Measurements from ENCODE around the gene ATP6V0C. TPM values are rescaled to one million over a fixed set of nuclear protein-coding genes. Genes with fewer than 3 reads are reported as not detected.

The ATP6V0C gene
- total and polyA plus RNA-seq, 4 donors = 17.6 to 132 (median 60.6) TPM

DNA sequence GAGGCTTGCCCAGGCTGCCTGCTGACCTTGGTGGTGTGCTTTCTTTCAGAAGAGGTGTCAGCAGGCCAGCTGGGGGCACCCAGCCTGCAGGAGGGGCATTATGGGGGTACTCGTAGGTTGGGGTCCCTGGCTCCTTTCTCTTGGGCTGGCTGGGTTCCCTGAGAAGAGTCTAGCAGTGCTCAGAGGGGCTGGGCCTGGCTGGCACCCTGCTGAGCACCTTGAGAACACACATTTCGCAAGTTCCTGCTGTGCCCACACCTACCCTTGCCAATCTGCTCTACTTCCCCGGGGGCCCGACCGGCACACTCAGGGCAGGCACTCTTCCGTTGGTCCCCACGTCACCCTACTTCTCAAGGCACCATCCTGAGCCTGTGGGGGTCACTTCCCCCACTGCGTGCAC is 12.4 kb downstream of the ATP6V0C start:
- Histone ChIP-seq H3K27ac (ENCODE audit: low read depth in 1 of 2, low read length in 2 of 2) (no peak overlapping the region), H3K4me1 (ENCODE audit: control insufficient read depth in 4 of 4, insufficient read depth in 4 of 4, low read length in 3 of 4) (peaks cover 16 to 49% (median 40%) of the 10 kb centered on the region in 4 donors), H3K36me3 (ENCODE audit: control insufficient read depth in 4 of 4, insufficient read depth in 3 of 4, low read depth in 1 of 4, low read length in 3 of 4) (peaks cover 0 to 8% (median 1%) of the 10 kb centered on the region in 4 donors), H3K4me3 (ENCODE audit: low read depth in 1 of 3, low read length in 3 of 3) (no peak overlapping the region), H3K9me3 (ENCODE audit: control insufficient read depth in 4 of 4, low read length in 3 of 4) (no peaks in the 10 kb centered on the region), H3K9ac (ENCODE audit: low read depth in 1 of 2, low read length in 2 of 2) (no peak overlapping the region), H3K27me3 (ENCODE audit: control insufficient read depth in 4 of 4, insufficient read depth in 4 of 4, low read length in 3 of 4) (no peaks in the 10 kb centered on the region)
- no peak for TF ChIP-seq FOXA2 (IDR thresholded peaks at IDR 0.05)
- no peak for TF ChIP-seq YY1 (IDR thresholded peaks at IDR 0.05)
- no peak for TF ChIP-seq NR2F2 (IDR thresholded peaks at IDR 0.05)
- TF ChIP-seq SP1 (IDR thresholded peaks at IDR 0.05) = no peak
- TF ChIP-seq, protein P1, sequence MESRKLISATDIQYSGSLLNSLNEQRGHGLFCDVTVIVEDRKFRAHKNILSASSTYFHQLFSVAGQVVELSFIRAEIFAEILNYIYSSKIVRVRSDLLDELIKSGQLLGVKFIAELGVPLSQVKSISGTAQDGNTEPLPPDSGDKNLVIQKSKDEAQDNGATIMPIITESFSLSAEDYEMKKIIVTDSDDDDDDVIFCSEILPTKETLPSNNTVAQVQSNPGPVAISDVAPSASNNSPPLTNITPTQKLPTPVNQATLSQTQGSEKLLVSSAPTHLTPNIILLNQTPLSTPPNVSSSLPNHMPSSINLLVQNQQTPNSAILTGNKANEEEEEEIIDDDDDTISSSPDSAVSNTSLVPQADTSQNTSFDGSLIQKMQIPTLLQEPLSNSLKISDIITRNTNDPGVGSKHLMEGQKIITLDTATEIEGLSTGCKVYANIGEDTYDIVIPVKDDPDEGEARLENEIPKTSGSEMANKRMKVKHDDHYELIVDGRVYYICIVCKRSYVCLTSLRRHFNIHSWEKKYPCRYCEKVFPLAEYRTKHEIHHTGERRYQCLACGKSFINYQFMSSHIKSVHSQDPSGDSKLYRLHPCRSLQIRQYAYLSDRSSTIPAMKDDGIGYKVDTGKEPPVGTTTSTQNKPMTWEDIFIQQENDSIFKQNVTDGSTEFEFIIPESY (IDR thresholded peaks at IDR 0.05) = no peak
- no peak for TF ChIP-seq HNF4A (conservative IDR thresholded peaks at IDR 0.05)
- no peak for TF ChIP-seq HNF4G (IDR thresholded peaks at IDR 0.05)
- no peak for TF ChIP-seq RXRA (IDR thresholded peaks at IDR 0.05)
- TF ChIP-seq JUND (IDR thresholded peaks at IDR 0.05) = no peak
- DNase-seq (ENCODE audit: low spot score) = no peak
- 85% methylated on average over 8 of the region's 8 CpGs for WGBS

DNA sequence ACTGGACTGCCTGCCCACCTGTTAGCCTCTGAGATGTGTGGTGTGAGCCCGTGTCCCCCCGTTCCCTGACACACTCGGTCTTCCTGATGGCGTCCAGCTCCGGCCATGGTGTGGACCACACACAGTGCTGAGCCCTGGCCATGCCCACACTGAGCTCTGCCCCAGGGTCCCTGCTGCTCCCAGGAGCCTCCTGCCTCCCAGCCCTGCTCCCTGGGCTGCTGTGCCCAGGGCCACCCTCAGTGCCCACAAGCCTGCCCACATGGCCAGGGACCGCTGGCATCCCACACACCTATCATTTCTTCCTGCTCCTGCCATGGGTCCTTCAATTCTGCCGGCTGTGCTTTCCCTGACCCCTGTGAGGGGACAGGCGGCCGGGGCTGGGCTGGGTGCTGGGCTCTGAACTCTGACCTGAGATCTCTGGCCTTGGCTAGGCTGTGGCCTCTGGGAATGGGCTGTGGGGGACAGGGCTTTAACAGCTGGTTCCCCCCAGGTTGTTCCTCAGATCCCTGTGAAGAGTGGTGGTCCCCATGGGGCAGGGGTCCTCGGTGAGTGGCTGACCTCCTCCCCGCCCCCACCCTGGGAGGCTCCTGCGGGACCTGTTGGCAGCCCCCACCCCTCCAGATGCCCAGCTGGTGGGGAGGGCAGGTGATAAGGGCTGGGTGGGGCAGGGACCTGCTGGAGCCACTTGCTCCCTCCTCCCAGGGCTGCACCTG is 13.5 kb downstream of the ATP6V0C start:
- Histone ChIP-seq H3K27ac (ENCODE audit: low read depth in 1 of 2, low read length in 2 of 2) (no peak overlapping the region), H3K9me3 (ENCODE audit: control insufficient read depth in 4 of 4, low read length in 3 of 4) (no peaks in the 10 kb centered on the region), H3K36me3 (ENCODE audit: control insufficient read depth in 4 of 4, insufficient read depth in 3 of 4, low read depth in 1 of 4, low read length in 3 of 4) (peaks cover 0 to 8% (median 1%) of the 10 kb centered on the region in 4 donors), H3K4me3 (ENCODE audit: low read depth in 1 of 3, low read length in 3 of 3) (no peak overlapping the region), H3K4me1 (ENCODE audit: control insufficient read depth in 4 of 4, insufficient read depth in 4 of 4, low read length in 3 of 4) (peaks cover 21 to 51% (median 39%) of the 10 kb centered on the region in 4 donors), H3K27me3 (ENCODE audit: control insufficient read depth in 4 of 4, insufficient read depth in 4 of 4, low read length in 3 of 4) (no peaks in the 10 kb centered on the region), H3K9ac (ENCODE audit: low read depth in 1 of 2, low read length in 2 of 2) (no peak overlapping the region)
- DNase-seq (ENCODE audit: low spot score) = peak; percentile 39
- TF ChIP-seq RXRA (IDR thresholded peaks at IDR 0.05) = peak in 1 of 2 donors; percentile 11
- TF ChIP-seq, protein P2, sequence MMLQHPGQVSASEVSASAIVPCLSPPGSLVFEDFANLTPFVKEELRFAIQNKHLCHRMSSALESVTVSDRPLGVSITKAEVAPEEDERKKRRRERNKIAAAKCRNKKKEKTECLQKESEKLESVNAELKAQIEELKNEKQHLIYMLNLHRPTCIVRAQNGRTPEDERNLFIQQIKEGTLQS (IDR thresholded peaks at IDR 0.05) = no peak
- WGBS = 68% methylated on average over 12 of the region's 12 CpGs

DNA sequence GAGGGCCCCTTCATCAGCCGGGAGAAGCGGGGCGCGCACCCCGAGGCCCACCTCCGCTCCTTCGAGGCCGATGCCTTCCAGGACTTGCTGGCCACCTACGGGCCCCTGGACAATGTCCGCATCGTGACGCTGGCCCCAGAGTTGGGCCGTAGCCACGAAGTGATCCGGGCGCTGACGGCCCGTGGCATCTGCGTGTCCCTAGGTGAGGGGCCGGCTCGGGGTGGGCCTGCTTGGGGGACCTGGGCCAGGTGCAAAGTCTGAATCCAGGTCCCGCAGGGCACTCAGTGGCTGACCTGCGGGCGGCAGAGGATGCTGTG is 14.0 kb downstream of the ATP6V0C start:
- H3K9ac ChIP-seq (ENCODE audit: low read depth in 1 of 2, low read length in 2 of 2) = no peak overlapping the region
- no peak for DNase-seq (ENCODE audit: low spot score)
- TF ChIP-seq GABPA (IDR thresholded peaks at IDR 0.05 in 1 of 2, conservative IDR thresholded peaks at IDR 0.05 in 1 of 2) (no peak), RXRA (IDR thresholded peaks at IDR 0.05) (no peak), TAF1 (conservative IDR thresholded peaks at IDR 0.05) (no peak), HNF4G (IDR thresholded peaks at IDR 0.05) (no peak), FOXA1 (IDR thresholded peaks at IDR 0.05) (no peak)
- TF ChIP-seq, protein P3, sequence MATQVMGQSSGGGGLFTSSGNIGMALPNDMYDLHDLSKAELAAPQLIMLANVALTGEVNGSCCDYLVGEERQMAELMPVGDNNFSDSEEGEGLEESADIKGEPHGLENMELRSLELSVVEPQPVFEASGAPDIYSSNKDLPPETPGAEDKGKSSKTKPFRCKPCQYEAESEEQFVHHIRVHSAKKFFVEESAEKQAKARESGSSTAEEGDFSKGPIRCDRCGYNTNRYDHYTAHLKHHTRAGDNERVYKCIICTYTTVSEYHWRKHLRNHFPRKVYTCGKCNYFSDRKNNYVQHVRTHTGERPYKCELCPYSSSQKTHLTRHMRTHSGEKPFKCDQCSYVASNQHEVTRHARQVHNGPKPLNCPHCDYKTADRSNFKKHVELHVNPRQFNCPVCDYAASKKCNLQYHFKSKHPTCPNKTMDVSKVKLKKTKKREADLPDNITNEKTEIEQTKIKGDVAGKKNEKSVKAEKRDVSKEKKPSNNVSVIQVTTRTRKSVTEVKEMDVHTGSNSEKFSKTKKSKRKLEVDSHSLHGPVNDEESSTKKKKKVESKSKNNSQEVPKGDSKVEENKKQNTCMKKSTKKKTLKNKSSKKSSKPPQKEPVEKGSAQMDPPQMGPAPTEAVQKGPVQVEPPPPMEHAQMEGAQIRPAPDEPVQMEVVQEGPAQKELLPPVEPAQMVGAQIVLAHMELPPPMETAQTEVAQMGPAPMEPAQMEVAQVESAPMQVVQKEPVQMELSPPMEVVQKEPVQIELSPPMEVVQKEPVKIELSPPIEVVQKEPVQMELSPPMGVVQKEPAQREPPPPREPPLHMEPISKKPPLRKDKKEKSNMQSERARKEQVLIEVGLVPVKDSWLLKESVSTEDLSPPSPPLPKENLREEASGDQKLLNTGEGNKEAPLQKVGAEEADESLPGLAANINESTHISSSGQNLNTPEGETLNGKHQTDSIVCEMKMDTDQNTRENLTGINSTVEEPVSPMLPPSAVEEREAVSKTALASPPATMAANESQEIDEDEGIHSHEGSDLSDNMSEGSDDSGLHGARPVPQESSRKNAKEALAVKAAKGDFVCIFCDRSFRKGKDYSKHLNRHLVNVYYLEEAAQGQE (IDR thresholded peaks at IDR 0.05) = no peak
- TF ChIP-seq, protein P4, sequence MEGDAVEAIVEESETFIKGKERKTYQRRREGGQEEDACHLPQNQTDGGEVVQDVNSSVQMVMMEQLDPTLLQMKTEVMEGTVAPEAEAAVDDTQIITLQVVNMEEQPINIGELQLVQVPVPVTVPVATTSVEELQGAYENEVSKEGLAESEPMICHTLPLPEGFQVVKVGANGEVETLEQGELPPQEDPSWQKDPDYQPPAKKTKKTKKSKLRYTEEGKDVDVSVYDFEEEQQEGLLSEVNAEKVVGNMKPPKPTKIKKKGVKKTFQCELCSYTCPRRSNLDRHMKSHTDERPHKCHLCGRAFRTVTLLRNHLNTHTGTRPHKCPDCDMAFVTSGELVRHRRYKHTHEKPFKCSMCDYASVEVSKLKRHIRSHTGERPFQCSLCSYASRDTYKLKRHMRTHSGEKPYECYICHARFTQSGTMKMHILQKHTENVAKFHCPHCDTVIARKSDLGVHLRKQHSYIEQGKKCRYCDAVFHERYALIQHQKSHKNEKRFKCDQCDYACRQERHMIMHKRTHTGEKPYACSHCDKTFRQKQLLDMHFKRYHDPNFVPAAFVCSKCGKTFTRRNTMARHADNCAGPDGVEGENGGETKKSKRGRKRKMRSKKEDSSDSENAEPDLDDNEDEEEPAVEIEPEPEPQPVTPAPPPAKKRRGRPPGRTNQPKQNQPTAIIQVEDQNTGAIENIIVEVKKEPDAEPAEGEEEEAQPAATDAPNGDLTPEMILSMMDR (IDR thresholded peaks at IDR 0.05; ENCODE audit: low read depth, low read length, missing input control) = no peak
- TF ChIP-seq, protein P2 (IDR thresholded peaks at IDR 0.05) = no peak
- peaks cover 0 to 8% (median 1%) of the 10 kb centered on the region in 4 donors for H3K36me3 ChIP-seq (ENCODE audit: control insufficient read depth in 4 of 4, insufficient read depth in 3 of 4, low read depth in 1 of 4, low read length in 3 of 4)
- WGBS = 94% methylated on average over 24 of the region's 24 CpGs
- H3K27ac ChIP-seq (ENCODE audit: low read depth in 1 of 2, low read length in 2 of 2) = no peak overlapping the region
- H3K4me3 ChIP-seq (ENCODE audit: low read depth in 1 of 3, low read length in 3 of 3) = no peak overlapping the region
- no peaks in the 10 kb centered on the region for H3K9me3 ChIP-seq (ENCODE audit: control insufficient read depth in 4 of 4, low read length in 3 of 4)
- peaks cover 21 to 56% (median 41%) of the 10 kb centered on the region in 4 donors for H3K4me1 ChIP-seq (ENCODE audit: control insufficient read depth in 4 of 4, insufficient read depth in 4 of 4, low read length in 3 of 4)
- no peaks in the 10 kb centered on the region for H3K27me3 ChIP-seq (ENCODE audit: control insufficient read depth in 4 of 4, insufficient read depth in 4 of 4, low read length in 3 of 4)

Data from liver (tissue), 9 donors.